GM18867 (cell line): Measurements from ENCODE around the gene TEPSIN.

Experiments
- ATAC-seq: cut with Tn5 transposase; IDR thresholded peaks from one replicate; pipeline ENCODE4 v1.9.1; 2021; ENCODE audit warnings: mild to moderate bottlenecking, moderate library complexity; ENCODE audit not compliant: unreplicated experiment

TEPSIN gene

GRCh38 chr17:81250286-81251093 is 11.6 kb upstream of the TEPSIN start:
- ATAC-seq: no peak

DNA sequence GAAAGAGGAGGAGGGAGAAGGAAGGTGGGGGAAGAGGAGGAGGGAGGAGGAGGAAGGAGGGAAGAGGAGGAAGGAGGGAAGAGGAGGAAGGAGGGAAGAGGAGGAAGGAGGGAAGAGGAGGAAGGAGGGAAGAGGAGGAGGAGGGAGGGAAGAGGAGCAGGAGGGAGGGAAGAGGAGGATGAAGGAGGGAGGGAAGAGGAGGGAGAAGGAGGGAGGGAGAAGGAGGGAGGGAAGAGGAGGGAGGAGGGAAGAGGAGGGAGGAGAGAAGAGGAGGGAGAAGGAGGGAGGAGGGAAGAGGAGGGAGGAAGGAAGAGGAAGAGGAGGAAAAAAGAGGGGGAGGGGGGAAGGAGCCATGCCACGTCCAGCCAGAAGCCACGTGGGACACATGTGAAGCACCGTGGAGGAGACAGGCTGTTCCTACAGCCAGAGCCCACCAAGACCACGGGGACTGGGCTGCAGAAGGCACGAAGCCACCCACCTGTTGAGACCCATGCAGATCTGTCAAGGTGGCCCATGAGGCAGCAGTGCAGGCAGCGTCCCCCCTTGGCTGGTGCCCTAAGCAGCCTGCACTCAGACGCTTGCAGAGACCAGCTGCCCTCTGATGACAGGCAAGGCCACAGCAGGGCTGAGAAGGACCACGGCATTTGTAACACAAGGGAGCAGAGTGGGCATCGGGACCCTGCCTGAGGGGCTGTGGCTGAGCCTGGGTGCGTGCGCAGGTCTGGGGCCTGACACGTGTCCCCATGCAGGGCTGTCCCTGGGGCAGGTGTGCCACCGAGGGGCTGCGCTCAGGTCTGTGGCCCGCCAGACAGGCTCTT is 10.6 kb upstream of the TEPSIN start:
- no peak for ATAC-seq

DNA sequence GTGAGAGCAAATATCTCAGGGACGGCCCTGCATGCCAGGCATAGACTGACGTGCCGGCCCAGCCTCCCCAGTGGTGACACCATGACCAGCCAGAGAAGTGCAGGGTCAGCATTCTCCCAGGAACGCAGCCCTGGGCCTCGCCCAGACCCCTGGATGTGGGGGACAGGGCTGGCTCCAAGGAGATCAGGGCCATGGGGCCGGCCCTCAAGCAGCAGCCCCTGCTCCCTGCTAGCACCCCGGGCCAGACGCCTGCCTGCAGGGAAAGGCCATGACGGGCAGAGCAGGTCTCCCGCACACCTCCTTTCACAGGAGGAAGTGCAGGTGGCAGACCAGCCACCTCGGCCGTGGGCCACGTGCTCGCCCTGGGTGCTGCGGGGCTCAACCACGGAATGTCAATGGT is 9.8 kb upstream of the TEPSIN start:
- ATAC-seq: no peak

DNA sequence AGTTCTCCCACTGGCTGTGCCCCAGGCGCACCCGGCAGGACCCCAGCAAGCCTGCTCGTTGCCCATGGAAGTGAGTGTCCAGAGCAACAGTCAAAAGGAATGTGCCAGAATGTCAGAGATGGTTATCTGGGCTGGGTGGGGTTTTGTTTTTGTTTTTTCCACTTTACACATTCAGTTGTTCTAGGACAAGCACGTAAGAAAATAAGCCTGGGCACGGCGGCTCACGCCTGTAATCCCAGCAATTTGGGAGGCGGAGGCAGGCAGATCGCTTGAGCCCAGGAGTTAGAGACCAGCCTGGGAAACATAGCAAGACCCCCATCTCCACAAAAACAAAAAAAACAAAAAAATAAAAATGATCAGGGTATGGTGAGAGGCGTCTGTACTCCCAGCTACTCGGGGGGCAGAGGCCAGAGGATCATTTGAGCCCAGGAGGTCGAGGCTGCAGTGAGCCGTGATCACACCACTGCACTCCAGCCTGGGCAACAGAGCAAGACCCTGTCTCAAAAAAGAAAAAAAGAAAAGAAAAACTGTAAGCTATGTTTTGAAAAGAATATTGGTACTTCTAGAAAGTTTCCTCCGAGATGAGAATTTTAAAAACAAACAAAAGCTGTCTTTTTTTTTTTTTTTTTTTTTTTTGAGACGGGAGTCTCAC is 8.6 kb upstream of the TEPSIN start:
- no peak for ATAC-seq

DNA sequence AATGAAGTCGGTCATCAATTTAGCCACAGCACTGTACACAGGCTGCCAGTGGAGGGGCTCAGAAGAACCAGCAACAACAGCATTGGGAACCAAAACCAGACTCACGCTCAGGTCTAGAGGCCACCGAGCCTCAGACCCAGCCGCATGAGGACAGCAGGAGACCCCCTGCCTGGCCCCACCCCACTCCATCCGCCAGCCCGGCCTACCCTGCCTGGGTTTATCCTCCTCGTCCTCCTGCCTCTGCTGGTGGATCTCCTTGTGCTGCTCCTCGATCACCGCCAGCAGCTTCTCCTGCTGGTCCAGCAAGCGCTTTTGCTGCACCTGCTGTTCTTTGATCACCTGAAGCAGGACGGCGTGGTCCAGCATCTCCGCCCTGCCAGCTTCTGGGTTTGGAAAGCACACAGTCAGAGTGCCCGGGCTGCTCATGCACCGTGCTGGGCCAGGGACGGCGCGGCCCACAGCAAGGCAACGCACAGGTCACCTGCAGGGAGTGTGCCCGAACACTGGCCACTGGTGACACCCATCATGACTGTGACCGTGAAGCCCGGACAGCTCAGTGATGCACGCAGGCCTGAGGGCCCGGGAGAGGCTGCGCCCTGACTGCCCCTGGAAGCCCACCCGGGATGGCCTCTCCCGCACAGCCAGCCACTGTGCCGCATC is 8.0 kb upstream of the TEPSIN start:
- no peak for ATAC-seq

DNA sequence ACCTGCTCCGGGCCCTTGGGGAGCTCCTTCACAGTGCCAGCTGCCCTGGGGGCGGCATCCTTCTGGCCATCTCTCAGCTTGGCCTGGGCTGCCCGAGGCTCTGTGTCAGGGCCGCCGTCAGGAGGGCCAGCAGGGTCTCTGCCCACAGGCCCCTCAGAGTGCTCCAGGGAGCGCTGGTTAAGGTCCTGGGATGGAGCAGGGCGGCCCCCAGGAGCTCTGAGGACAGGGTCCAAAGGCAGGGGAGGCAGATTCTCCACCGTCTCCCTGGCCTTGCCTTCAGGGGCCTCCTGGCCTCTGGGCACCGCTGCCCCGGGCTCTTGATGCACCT is 7.5 kb upstream of the TEPSIN start:
- no peak for ATAC-seq

DNA sequence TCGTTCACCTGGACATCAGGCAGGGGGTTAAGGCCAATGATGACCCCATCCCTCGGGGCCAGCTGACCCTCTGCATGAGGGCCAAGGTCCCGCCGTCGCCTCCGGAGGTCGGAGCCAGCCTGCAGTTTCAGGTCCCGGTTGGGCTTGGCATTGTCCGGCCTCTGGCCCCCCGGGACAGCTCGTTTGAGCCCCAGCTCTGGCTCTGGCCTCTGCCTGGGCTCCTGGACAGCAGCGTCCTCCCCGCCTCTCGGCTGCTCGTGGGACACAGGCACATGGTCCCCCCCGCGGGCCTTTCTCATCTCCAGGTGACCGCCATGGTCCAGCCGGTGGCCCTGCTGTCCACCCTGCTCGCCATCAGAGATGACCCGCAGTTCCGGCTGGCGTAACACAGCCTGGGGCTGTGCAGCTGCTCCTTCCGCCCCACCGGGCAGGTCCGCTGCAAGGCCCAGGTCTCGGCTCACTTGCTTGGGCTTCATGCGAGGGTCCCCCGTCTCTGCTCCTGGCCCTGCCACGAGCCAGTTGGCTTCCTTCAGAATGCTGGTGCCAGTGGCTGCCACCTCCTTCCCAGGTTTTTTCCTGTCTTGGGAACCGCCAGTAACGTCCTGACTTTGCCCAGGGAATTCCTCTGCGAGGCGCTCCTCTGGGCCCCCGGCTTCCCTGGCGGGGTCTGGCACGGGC is 6.9 kb upstream of the TEPSIN start:
- ATAC-seq: no peak

- ATAC-seq: peak; percentile 55
Observed at GRCh38 chr17:81245024-81245664, 6.3 kb upstream of the TEPSIN start.

DNA sequence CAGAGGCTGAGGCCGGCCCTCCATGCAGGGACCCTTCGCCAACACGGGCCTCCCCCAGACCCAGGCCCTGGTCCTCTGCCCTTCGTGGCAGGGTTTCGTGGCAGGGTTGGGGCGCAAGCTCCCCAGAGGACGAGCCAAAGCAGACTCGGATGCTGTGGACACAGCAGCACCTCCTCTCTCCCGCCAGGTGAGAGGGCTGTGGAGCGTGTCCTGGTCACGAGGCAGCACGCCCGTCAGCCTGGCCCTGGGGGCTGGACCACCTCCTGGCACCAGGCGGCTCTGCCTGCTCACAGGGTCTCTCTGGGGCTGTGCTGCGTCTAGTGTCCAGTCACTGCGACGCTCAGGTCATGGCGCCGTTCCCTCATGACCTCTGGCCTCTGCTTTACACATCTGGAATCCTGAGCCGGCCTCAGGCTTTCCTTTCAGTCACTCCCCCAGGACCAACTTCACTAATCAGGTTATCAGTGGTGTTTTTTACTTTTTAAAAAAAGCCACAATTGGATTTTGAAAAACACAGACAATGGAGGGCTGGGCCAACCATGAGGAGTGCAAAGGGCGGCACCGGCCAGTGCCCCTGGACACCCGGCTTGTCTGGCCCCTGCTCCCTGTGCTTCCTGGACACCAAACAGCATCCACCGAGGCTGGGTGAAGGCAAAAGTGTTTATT is 5.6 kb upstream of the TEPSIN start:
- ATAC-seq: no peak

GRCh38 chr17:81243333-81243664 is 4.4 kb upstream of the TEPSIN start:
- no peak for ATAC-seq

- no peak for ATAC-seq
Observed at GRCh38 chr17:81242421-81243332, 3.8 kb upstream of the TEPSIN start.

DNA sequence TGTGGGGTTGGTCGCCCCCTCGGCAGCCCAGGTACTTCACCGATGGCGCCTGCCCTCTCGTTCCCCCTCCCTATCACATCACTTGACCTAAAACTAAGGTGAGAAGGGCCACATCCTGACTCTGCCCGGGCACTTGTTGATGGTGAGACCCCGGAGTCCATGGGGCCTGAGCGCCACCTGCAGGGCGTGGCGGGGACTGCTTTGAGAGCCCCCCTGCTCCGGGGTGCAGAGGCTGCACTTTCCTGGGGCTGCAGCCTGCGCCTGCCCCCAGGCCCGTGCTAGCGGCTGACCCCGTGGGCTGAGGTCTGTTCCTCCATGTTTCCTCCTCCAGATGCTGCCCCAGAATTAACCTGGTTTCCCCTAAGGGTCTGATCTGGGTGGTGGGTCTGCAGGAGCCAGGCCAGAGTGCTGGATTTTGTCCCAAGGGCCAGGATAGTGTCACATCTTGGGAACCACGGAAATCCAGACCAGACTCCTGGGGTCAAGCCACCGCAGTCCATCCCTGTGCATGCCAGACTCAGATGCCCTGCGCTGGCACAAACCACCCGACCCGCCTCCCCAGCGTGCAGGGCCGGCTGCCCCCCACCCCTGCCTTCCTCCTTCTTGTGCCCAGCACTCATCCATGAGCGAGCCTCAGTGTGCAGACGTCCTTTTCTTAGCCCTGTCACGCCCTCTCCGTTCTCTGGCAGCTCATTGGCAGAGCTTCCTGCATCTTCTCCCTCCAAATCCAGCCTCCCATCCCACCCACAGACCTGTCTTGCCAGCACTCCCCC is 3.0 kb upstream of the TEPSIN start:
- ATAC-seq: no peak

GRCh38 chr17:81241203-81241602 is 2.3 kb upstream of the TEPSIN start:
- no peak for ATAC-seq

- no peak for ATAC-seq
Observed at GRCh38 chr17:81240761-81241160, 1.9 kb upstream of the TEPSIN start.

DNA sequence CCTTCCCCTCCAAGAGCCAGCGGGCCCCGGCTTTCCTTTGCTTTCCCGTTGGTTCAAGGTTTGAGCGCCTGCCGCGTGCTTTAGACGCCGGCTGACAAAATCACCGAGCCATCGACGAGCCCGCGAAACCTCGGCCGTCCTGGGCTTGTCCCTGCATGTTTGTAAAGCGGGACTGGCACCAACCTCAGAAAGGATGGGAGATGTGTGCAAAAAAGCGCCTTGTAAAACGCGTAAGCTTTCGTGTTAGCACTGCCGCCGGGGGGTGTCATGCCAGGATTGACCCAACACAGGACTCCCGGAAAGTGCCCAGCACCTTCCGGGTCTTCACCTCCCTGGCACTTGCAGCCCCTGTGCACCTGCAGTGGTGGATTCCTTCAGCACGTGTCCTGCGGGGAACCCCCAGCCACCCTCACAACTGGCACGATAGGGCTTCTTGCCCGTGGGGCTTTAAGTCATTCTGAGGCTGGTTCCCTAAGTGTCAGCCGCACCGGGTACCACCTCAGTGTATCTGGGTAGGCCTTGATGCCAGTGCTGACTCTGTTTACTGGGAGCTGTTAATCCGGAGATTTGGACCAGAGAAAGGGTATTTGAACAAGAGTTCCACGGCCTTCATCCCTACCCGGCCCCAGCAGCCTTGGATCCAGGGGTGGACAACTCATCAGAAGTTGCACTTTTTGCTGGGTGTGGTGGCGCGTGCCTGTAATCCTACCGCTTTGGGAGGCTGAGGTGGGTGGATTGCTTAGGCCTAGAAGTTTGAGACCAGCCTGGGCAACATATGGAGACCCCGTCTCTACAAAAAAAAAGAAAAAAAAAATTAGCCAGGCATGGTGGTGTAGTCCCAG is 1.1 kb upstream of the TEPSIN start:
- ATAC-seq: no peak

- peak; percentile 4 for ATAC-seq
Observed at GRCh38 chr17:81238490-81238814, 403 bp downstream of the TEPSIN start.
